Epidermal melanocyte (primary cell): ENCODE measurements around the gene C5.
"Not testable (repeated sequence)": the region's sequence is repeated elsewhere in the genome, so short reads cannot be mapped to it uniquely, and the experiment has no call there.

Experiments used
- DNase-seq: peaks from one replicate; pipeline ENCODE4 v3.0.0; 2011; ENCODE audit warnings: low spot score; ENCODE audit not compliant: insufficient read length

Gene C5

GRCh38 chr9:121048618-121049017 lies 1.5 kb downstream of the C5 start:
- no peak for DNase-seq

GRCh38 chr9:121048175-121048574 lies 1.9 kb downstream of the C5 start:
- no peak for DNase-seq

- DNase-seq: no peak
Measured at GRCh38 chr9:121038804-121039203, 11.3 kb downstream of the C5 start.

DNA sequence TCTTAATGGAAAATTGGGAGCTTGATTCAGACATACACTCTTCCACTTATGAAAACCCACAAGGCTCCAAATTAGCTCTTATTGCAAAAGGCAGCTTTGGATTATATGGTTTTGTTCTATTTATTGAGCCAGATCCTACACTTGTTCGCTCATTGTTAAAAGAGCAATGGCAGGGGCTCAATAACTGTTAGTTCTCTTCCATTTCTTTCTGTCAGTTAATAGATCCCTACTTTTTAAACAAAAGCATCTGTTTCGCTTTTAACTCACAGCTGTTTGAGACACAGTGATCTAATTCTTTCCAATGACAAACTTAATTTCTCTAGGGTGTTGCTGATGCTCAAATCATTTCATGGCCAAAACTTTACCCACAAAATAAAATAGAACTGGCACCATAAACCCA lies 11.7 kb downstream of the C5 start:
- DNase-seq: no peak

- not testable (repeated sequence) for DNase-seq
Measured at GRCh38 chr9:121035717-121036116, 14.4 kb downstream of the C5 start.

GRCh38 chr9:121034529-121034928 lies 15.5 kb downstream of the C5 start:
- no peak for DNase-seq

- DNase-seq: no peak
Measured at GRCh38 chr9:121029469-121029868, 20.6 kb downstream of the C5 start.

GRCh38 chr9:121028285-121028684 lies 21.8 kb downstream of the C5 start:
- DNase-seq: not testable (repeated sequence)

GRCh38 chr9:121026768-121027167 lies 23.3 kb downstream of the C5 start:
- DNase-seq: no peak

- no peak for DNase-seq
Measured at GRCh38 chr9:121026260-121026691, 23.8 kb downstream of the C5 start.

GRCh38 chr9:121024237-121024636 lies 25.8 kb downstream of the C5 start:
- DNase-seq: no peak

DNA sequence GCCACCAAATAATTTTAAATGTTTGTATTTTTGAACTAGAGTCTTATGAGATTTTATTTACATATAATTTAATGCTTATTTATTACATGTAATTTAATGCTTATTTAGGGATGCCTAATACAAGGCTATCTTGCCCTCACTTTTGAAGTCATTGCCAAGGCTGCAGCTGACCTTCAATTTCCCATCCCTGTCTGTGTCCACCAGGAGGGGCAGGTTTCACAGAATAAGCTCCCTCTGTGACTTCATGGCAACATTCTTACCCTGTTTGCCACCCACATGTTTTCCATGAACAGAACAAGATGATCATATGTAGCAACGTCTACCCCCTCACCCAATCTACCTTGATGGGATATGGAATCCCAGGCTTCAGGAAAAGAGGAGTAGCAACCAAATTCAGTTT lies 27.0 kb downstream of the C5 start:
- DNase-seq: no peak

DNA sequence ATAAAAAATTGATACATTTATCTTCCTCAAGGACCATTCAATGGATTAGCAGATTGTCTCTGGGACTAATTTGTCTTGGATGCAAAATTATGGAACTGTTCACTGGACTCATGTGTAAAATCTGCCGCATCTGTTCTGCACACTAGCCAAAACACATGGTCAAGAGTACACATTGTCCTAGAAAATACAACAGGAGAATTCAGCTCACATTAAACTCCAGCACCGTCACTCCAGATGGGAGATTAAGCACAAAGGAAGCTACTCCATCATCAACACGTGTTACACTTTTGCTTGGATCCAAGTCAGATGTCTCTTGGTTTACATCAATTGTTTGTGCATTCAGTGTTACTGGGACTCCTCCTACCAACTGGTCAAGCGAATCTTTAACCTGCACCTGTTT lies 28.8 kb downstream of the C5 start:
- no peak for DNase-seq

GRCh38 chr9:121019273-121019672 lies 30.8 kb downstream of the C5 start:
- DNase-seq: no peak

DNA sequence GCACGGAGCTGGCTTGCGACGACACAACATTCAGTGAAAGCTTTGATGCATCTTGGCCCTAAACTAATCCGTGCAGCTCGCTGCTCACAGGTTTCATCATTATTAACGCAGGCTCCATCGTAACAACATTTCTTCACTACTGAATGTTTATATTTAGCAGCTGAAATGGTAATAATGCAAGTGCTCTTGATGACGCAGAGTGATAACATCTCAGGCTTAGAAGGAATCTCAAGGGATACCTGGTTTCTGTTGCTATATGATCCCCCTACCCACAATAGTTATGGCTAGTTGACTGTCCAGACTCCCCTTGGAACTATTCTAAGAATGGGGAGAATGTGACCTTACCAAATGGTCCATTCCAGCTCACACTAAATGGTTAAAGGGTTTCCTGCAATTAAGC lies 36.2 kb downstream of the C5 start:
- no peak for DNase-seq

- no peak for DNase-seq
Measured at GRCh38 chr9:121009650-121010049, 40.4 kb downstream of the C5 start.

- no peak for DNase-seq
Measured at GRCh38 chr9:120999317-120999716, 50.8 kb downstream of the C5 start.

GRCh38 chr9:120998111-120998510 lies 52.0 kb downstream of the C5 start:
- DNase-seq: no peak

- DNase-seq: no peak
Measured at GRCh38 chr9:120997502-120997901, 52.6 kb downstream of the C5 start.

- no peak for DNase-seq
Measured at GRCh38 chr9:120996409-120996808, 53.7 kb downstream of the C5 start.

GRCh38 chr9:120989065-120989464 lies 61.0 kb downstream of the C5 start:
- DNase-seq: no peak

- no peak for DNase-seq
Measured at GRCh38 chr9:120985819-120986222, 64.3 kb downstream of the C5 start.

GRCh38 chr9:120983259-120983837 lies 66.7 kb downstream of the C5 start:
- DNase-seq: no peak

GRCh38 chr9:120982836-120983235 lies 67.2 kb downstream of the C5 start:
- no peak for DNase-seq
